ENCODE measurements around the gene MAML3.
A peak's percentile ranks its signal among the peaks of the same experiment; 100 is the strongest.

MAML3 gene

GRCh38 chr4:139887962-139888735, 265.8 kb downstream of the MAML3 start:
- peaks cover 32 to 56% of the 10 kb centered on the region in 2 experiments for H3K4me1 ChIP-seq (ENCODE audit: control insufficient read depth in 1 of 2, insufficient read depth in 1 of 2, low read depth in 1 of 2, low read length in 1 of 2)
- no peak overlapping the region for H3K4me3 ChIP-seq (ENCODE audit: low read depth in 1 of 2, low read length in 1 of 2)
- H3K27ac ChIP-seq, result no peak overlapping the region
- TF ChIP-seq CTCF (IDR thresholded peaks at IDR 0.05), result no peak
- no peaks in the 10 kb centered on the region for H3K9me3 ChIP-seq
- H3K36me3 ChIP-seq, result no peaks in the 10 kb centered on the region
- no peaks in the 10 kb centered on the region for H3K27me3 ChIP-seq

- TF ChIP-seq CTCF (IDR thresholded peaks at IDR 0.05), result no peak
- Histone ChIP-seq H3K36me3 (no peaks in the 10 kb centered on the region), H3K27me3 (no peaks in the 10 kb centered on the region), H3K27ac (no peak overlapping the region), H3K4me1 (ENCODE audit: control insufficient read depth in 1 of 2, insufficient read depth in 1 of 2, low read depth in 1 of 2, low read length in 1 of 2) (peaks cover 40 to 63% of the 10 kb centered on the region in 2 experiments), H3K9me3 (no peaks in the 10 kb centered on the region), H3K4me3 (ENCODE audit: low read depth in 1 of 2, low read length in 1 of 2) (no peak overlapping the region)
Observed at GRCh38 chr4:139887376-139887802, 266.6 kb downstream of the MAML3 start.

GRCh38 chr4:139886798-139887197, 267.2 kb downstream of the MAML3 start:
- Histone ChIP-seq H3K4me3 (ENCODE audit: low read depth in 1 of 2, low read length in 1 of 2) (no peak overlapping the region), H3K27me3 (no peaks in the 10 kb centered on the region), H3K4me1 (ENCODE audit: control insufficient read depth in 1 of 2, insufficient read depth in 1 of 2, low read depth in 1 of 2, low read length in 1 of 2) (peaks cover 39 to 65% of the 10 kb centered on the region in 2 experiments), H3K9me3 (no peaks in the 10 kb centered on the region), H3K36me3 (no peaks in the 10 kb centered on the region), H3K27ac (no peak overlapping the region)
- no peak for TF ChIP-seq CTCF (IDR thresholded peaks at IDR 0.05)

- peaks cover 22 to 52% of the 10 kb centered on the region in 2 experiments for H3K4me1 ChIP-seq (ENCODE audit: control insufficient read depth in 1 of 2, insufficient read depth in 1 of 2, low read depth in 1 of 2, low read length in 1 of 2)
- H3K4me3 ChIP-seq (ENCODE audit: low read depth in 1 of 2, low read length in 1 of 2), result no peak overlapping the region
- TF ChIP-seq CTCF (IDR thresholded peaks at IDR 0.05), result no peak
- no peaks in the 10 kb centered on the region for H3K9me3 ChIP-seq
- no peaks in the 10 kb centered on the region for H3K27me3 ChIP-seq
- no peaks in the 10 kb centered on the region for H3K36me3 ChIP-seq
- H3K27ac ChIP-seq, result peak overlapping the region; percentile 41
Observed at GRCh38 chr4:139884438-139884837, 269.5 kb downstream of the MAML3 start.

GRCh38 chr4:139880841-139881240, 273.1 kb downstream of the MAML3 start:
- Histone ChIP-seq H3K9me3 (no peaks in the 10 kb centered on the region), H3K27ac (no peak overlapping the region), H3K27me3 (no peaks in the 10 kb centered on the region), H3K4me3 (ENCODE audit: low read depth in 1 of 2, low read length in 1 of 2) (no peak overlapping the region), H3K4me1 (ENCODE audit: control insufficient read depth in 1 of 2, insufficient read depth in 1 of 2, low read depth in 1 of 2, low read length in 1 of 2) (peaks cover 15 to 33% of the 10 kb centered on the region in 2 experiments), H3K36me3 (no peaks in the 10 kb centered on the region)
- no peak for TF ChIP-seq CTCF (IDR thresholded peaks at IDR 0.05)
